GM23338 (cell line): Measurements from ENCODE around the gene NME5.

Experiments
- CTCF ChIP-seq, 2 experiments: fragments of 200-600 bp in 1 of 2; sonication (generic) in 1 of 2; conservative IDR thresholded peaks; 2 replicates each; pipeline versions ENCODE4 v1.5.1 to v1.6.1; 2016 to 2017; ENCODE audit warnings: antibody characterized with exemption in 2 of 2, low read depth in 2 of 2, mild to moderate bottlenecking in 2 of 2, moderate library complexity in 1 of 2
- EZH2 ChIP-seq: fragments of 200-600 bp; sonication (generic); IDR thresholded peaks from one replicate; pipeline ENCODE4 v1.8.0; 2017; ENCODE audit warnings: antibody characterized with exemption, mild to moderate bottlenecking, low read depth; ENCODE audit not compliant: unreplicated experiment
- POLR2AphosphoS5 ChIP-seq: IDR thresholded peaks from 2 replicates; pipeline ENCODE4 v1.6.1; 2016; ENCODE audit warnings: antibody characterized with exemption, low read depth
- REST ChIP-seq: IDR thresholded peaks from one replicate; pipeline ENCODE4 v1.6.1; 2018; ENCODE audit warnings: antibody characterized with exemption; ENCODE audit not compliant: unreplicated experiment

DNA sequence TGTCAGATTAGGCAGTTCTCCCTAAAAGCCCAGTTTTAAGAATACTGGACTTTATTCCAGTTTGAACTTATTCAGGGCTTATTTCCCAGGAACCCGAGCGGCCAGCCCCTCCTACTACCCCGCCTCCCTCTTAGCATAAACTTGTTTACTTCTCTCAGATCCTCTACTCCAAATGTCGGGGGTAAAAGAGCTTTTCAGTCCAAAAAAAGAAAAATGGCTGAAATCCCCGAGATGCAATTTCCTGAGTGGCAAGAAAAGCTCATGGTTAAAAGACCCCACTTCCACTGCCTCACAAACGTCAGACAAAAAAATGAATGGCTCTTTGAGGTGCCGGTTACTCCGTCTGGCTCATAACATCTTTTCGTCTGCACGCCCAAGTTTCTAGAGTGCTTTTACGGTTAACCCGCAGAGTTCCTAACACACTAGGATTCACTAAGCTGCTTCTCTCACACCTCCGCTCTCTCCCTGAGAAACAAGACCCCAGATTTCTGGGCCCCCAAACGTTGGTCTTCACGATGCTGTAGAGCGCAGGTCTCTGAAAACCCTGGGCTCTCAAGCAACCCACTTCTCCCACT is 38.8 kb upstream of the NME5 start:
- TF ChIP-seq EZH2 (no peak), CTCF (conservative IDR thresholded peaks at IDR 0.05; ENCODE audit: low read depth in 2 of 2) (no peak), REST (no peak), POLR2AphosphoS5 (no peak)
